Ovary (tissue), 3 donors: ENCODE data around the gene RAPGEF2.

ENCODE experiments used
- CTCF ChIP-seq, 3 donors: fragments of 450-650 bp in 2 of 3; fragments of 200-600 bp in 1 of 3; IDR thresholded peaks; one replicate each; pipeline versions ENCODE4 v1.5.1 to v1.8.0; 2016 to 2022; ENCODE audit warnings: antibody characterized with exemption in 3 of 3, mild to moderate bottlenecking in 1 of 3
- EP300 ChIP-seq: sonication (generic); formaldehyde crosslinking; IDR thresholded peaks from one replicate; pipeline ENCODE4 v1.6.1; 2017; ENCODE audit warnings: antibody characterized with exemption
- POLR2A ChIP-seq: fragments of 450-650 bp; IDR thresholded peaks from one replicate; pipeline ENCODE4 v1.6.1; 2017; ENCODE audit warnings: antibody characterized with exemption, mild to moderate bottlenecking, moderate library complexity
- donor health status: DM: no; HTN: no; CAD: no.

- TF ChIP-seq EP300 (no peak), CTCF (IDR thresholded peaks at IDR 0.05) (no peak), POLR2A (no peak)
Observed at GRCh38 chr4:159138436-159138835, 35.6 kb downstream of the RAPGEF2 start.
